B cell (primary cell): Measurements from ENCODE around the gene TET2. TPM values are rescaled to one million over a fixed set of nuclear protein-coding genes. Genes with fewer than 3 reads are reported as not detected.

Experiments
- ATAC-seq: fragments of 200-7000 bp; cut with Tn5 transposase; one replicate; pipeline ENCODE4 v1.10.0; 2021; ENCODE audit warnings: low read depth, mild to moderate bottlenecking, moderate number of reproducible peaks, moderate library complexity
- CTCF ChIA-PET: fragments of 350-600 bp; sonication (Branson Sonifier 250); formaldehyde crosslinking; loops from one replicate; lab custom pipeline; 2021; ENCODE audit warnings: antibody characterized with exemption, inconsistent platforms; lab: Charles Lee
- POLR2A ChIA-PET: fragments of 350-600 bp; sonication (Branson Sonifier 250); formaldehyde crosslinking; loops from one replicate; lab custom pipeline; 2021; ENCODE audit warnings: antibody characterized with exemption; lab: Charles Lee
- DNase-seq: peaks from one replicate; pipeline ENCODE4 v3.0.0; 2013
- H2AFZ ChIP-seq: 2 replicates; pipeline ENCODE4 v1.6.1; 2012; ENCODE audit warnings: mild to moderate bottlenecking, low read depth, low read length; ENCODE audit not compliant: insufficient read depth, poor library complexity, severe bottlenecking
- H3K27ac ChIP-seq, 2 donors: 1 replicate in 1 of 2; 2 replicates in 1 of 2; pipeline ENCODE4 v1.5.1; 2012 to 2013; ENCODE audit warnings: low read length in 2 of 2, mild to moderate bottlenecking in 2 of 2, moderate library complexity in 1 of 2
- H3K27me3 ChIP-seq, 4 experiments: fragments of 200-600 bp in 1 of 4; sonication (generic) in 1 of 4; replicated peaks in 1 of 4; 1 replicate in 2 of 4; 2 replicates in 2 of 4; pipeline versions ENCODE4 v1.6.1 to v1.7.0; 2013 to 2016; ENCODE audit warnings: low read length in 3 of 4, mild to moderate bottlenecking in 2 of 4, mixed read lengths in 1 of 4, moderate library complexity in 1 of 4; ENCODE audit not compliant: insufficient read depth in 4 of 4, control insufficient read depth in 3 of 4; ENCODE audit errors: control extremely low read depth in 1 of 4
- H3K36me3 ChIP-seq, 2 experiments: replicated peaks in 1 of 2; 1 replicate in 1 of 2; 2 replicates in 1 of 2; pipeline versions ENCODE4 v1.6.1 to v1.7.1; 2013; ENCODE audit warnings: low read length in 1 of 2; ENCODE audit not compliant: insufficient read depth in 2 of 2, control insufficient read depth in 1 of 2; ENCODE audit errors: control extremely low read depth in 1 of 2, extremely low read depth in 1 of 2
- H3K4me1 ChIP-seq, 2 donors: fragments of 200-600 bp in 1 of 2; sonication (generic) in 1 of 2; 1 replicate in 1 of 2; 2 replicates in 1 of 2; pipeline versions ENCODE4 v1.5.1 to v1.6.1; 2013 to 2017; ENCODE audit warnings: low read length in 2 of 2; ENCODE audit not compliant: control insufficient read depth in 2 of 2, insufficient read depth in 2 of 2
- H3K4me2 ChIP-seq: replicated peaks from 2 replicates; pipeline ENCODE3; 2012; ENCODE audit warnings: mild to moderate bottlenecking, low read depth, low read length; ENCODE audit not compliant: poor library complexity, severe bottlenecking
- H3K4me3 ChIP-seq, 5 experiments: fragments of 200-600 bp in 1 of 5; sonication (generic) in 1 of 5; 1 replicate in 3 of 5; 2 replicates in 2 of 5; pipeline versions ENCODE4 v1.5.1 to v1.7.0; 2011 to 2016; ENCODE audit warnings: low read length in 4 of 5, mild to moderate bottlenecking in 4 of 5, low read depth in 2 of 5, control low read depth in 1 of 5, moderate library complexity in 1 of 5; ENCODE audit not compliant: insufficient read depth in 1 of 5; ENCODE audit errors: control extremely low read depth in 1 of 5, extremely low read depth in 1 of 5
- H3K79me2 ChIP-seq: fragments of 200-600 bp; sonication (generic); one replicate; pipeline ENCODE4 v1.6.0; 2016; ENCODE audit warnings: low read length; ENCODE audit not compliant: control insufficient read depth, insufficient read depth
- H3K9ac ChIP-seq: fragments of 200-600 bp; sonication (generic); 2 replicates; pipeline ENCODE4 v1.6.1; 2017; ENCODE audit warnings: mild to moderate bottlenecking, low read length, moderate library complexity
- H3K9me3 ChIP-seq, 3 donors: one replicate each; pipeline versions ENCODE4 v1.6.1 to v1.7.1; 2013; ENCODE audit warnings: low read length in 2 of 3; ENCODE audit not compliant: control insufficient read depth in 2 of 3, insufficient read depth in 1 of 3; ENCODE audit errors: control extremely low read depth in 1 of 3
- H4K20me1 ChIP-seq: 2 replicates; pipeline ENCODE4 v1.6.0; 2012; ENCODE audit warnings: mild to moderate bottlenecking, low read length; ENCODE audit not compliant: insufficient read depth, control insufficient read depth, poor library complexity, severe bottlenecking
- H3K27ac Mint-ChIP-seq: one replicate; pipeline ENCODE4 v1.8.0; 2021; ENCODE audit warnings: mixed read lengths
- H3K27me3 Mint-ChIP-seq: one replicate; pipeline ENCODE4 v1.8.0; 2021; ENCODE audit warnings: mixed read lengths
- H3K4me1 Mint-ChIP-seq: one replicate; pipeline ENCODE4 v1.8.0; 2021; ENCODE audit warnings: mixed read lengths
- H3K4me3 Mint-ChIP-seq: one replicate; pipeline ENCODE4 v1.8.0; 2021; ENCODE audit warnings: mixed read lengths
- H3K9me3 Mint-ChIP-seq: one replicate; pipeline ENCODE4 v1.8.0; 2022; ENCODE audit warnings: mixed read lengths; ENCODE audit not compliant: insufficient read depth
- CTCF ChIP-seq: fragments of 200-600 bp; IDR thresholded peaks from one replicate; pipeline ENCODE4 v1.8.0; 2022; ENCODE audit warnings: antibody characterized with exemption, mild to moderate bottlenecking
- EZH2 ChIP-seq: IDR thresholded peaks from 2 replicates; pipeline ENCODE4 v1.6.1; 2012; ENCODE audit warnings: borderline replicate concordance, low read depth, mild to moderate bottlenecking, moderate library complexity, low read length; ENCODE audit not compliant: insufficient read depth, poor library complexity, severe bottlenecking
- WGBS: methylation state at CpG from one replicate; pipeline ENCODE4 v1.1.5; 2013; ENCODE audit warnings: missing lambda C conversion rate; ENCODE audit not compliant: insufficient coverage; 5-methylcytosine and 5-hydroxymethylcytosine counted together
- intact Hi-C: fragments of 100-400 bp; cut with micrococcal nuclease; formaldehyde crosslinking; loops from one replicate; pipeline ENCODE4 v1.10.0; 2022
- polyA plus RNA-seq: library from polyadenylated mRNA; depleted of rRNA; stranded (reverse); fragments of >200 nt; gene quantifications from 2 replicates; pipeline ENCODE4 v1.2.3, GENCODE V29; 2012
- total RNA-seq, 2 donors: library from RNA; stranded (reverse); fragments of 120-200 nt in 1 of 2; gene quantifications; 1 replicate in 1 of 2; 2 replicates in 1 of 2; pipeline versions ENCODE4 v1.2.3 to v1.2.4, GENCODE V29; 2013 to 2022

Gene TET2
- total and polyA plus RNA-seq, 2 donors (not counting 1 experiment from before 2014, with no cell fraction given), result 7.1 to 56.8 TPM

- Histone ChIP-seq H3K79me2 (peaks cover 35% of the 10 kb centered on the region), H3K4me3 (no peak overlapping the region), H3K4me1 (peaks cover 0 to 3% of the 10 kb centered on the region in 2 donors), H3K27me3 (no peaks in the 10 kb centered on the region), H3K36me3 (no peaks in the 10 kb centered on the region), H3K9ac (no peak overlapping the region), H4K20me1 (peaks cover 13% of the 10 kb centered on the region), H2AFZ (no peak overlapping the region), H3K4me2 (no peak overlapping the region), H3K27ac (no peak overlapping the region), H3K9me3 (no peaks in the 10 kb centered on the region)
- Mint-ChIP-seq H3K4me3 (no peak overlapping the region), H3K27me3 (no peaks in the 10 kb centered on the region), H3K9me3 (peaks cover 5% of the 10 kb centered on the region), H3K4me1 (peaks cover 25% of the 10 kb centered on the region), H3K27ac (no peak overlapping the region)
- WGBS, result no CpG with 5 or more reads among the region's 2 CpGs
- TF ChIP-seq EZH2, result no peak
- TF ChIP-seq CTCF, result no peak
- intact Hi-C loops, result no loop called here
- ATAC-seq (no peak), DNase-seq (no peak)
- CTCF ChIA-PET, result no interaction called here
- POLR2A ChIA-PET, result no interaction called here
Observed at GRCh38 chr4:105174098-105174497, 27.4 kb downstream of the TET2 start.

- H3K36me3 ChIP-seq, result no peaks in the 10 kb centered on the region
- H3K27ac Mint-ChIP-seq, result no peak overlapping the region
- H4K20me1 ChIP-seq, result no peaks in the 10 kb centered on the region
- no peak overlapping the region for H3K4me3 ChIP-seq
- H3K9me3 ChIP-seq, result no peaks in the 10 kb centered on the region
- no peak overlapping the region for H3K4me3 Mint-ChIP-seq
- no peak overlapping the region for H3K9ac ChIP-seq
- no peak overlapping the region for H3K27ac ChIP-seq
- no peaks in the 10 kb centered on the region for H3K27me3 Mint-ChIP-seq
- no peaks in the 10 kb centered on the region for H3K9me3 Mint-ChIP-seq
- no peak overlapping the region for H2AFZ ChIP-seq
- DNase-seq (no peak), ATAC-seq (no peak)
- no peaks in the 10 kb centered on the region for H3K4me1 ChIP-seq
- ChIA-PET CTCF (interaction anchor here (0.7 kb wide), 1 partner anchor 39 kb away, joined by 3 read pairs; no protein-coding TSS in a partner anchor), POLR2A (no interaction called here)
- intact Hi-C loops, result no loop called here
- H3K27me3 ChIP-seq, result no peaks in the 10 kb centered on the region
- no peak for TF ChIP-seq CTCF
- no peak for TF ChIP-seq EZH2
- H3K79me2 ChIP-seq, result peaks cover 23% of the 10 kb centered on the region
- peaks cover 24% of the 10 kb centered on the region for H3K4me1 Mint-ChIP-seq
- no peak overlapping the region for H3K4me2 ChIP-seq
Observed at GRCh38 chr4:105179539-105180401, 33.1 kb downstream of the TET2 start.
